ENCODE data around the gene IREB2. TPM values are rescaled to one million over a fixed set of nuclear protein-coding genes. Genes with fewer than 3 reads are reported as not detected.
"Not testable (repeated sequence)": the region's sequence is repeated elsewhere in the genome, so short reads cannot be mapped to it uniquely, and the experiment has no call there.

IREB2 gene
- total RNA-seq, 2 experiments from 2014 or later: 67.0 to 69.6 TPM

GRCh38 chr15:78453447-78453846, 15.4 kb downstream of the IREB2 start:
- POLR2A ChIA-PET: no interaction called here
- CTCF ChIA-PET: no interaction called here

- POLR2A ChIA-PET: no interaction called here
- CTCF ChIA-PET: no interaction called here
Measured at GRCh38 chr15:78454992-78455391, 17.0 kb downstream of the IREB2 start.

- ChIA-PET CTCF (no interaction called here), POLR2A (no interaction called here)
Measured at GRCh38 chr15:78455749-78456148, 17.7 kb downstream of the IREB2 start.

- POLR2A ChIA-PET: no interaction called here
- CTCF ChIA-PET: no interaction called here
Measured at GRCh38 chr15:78456426-78456825, 18.4 kb downstream of the IREB2 start.

GRCh38 chr15:78457101-78457500, 19.1 kb downstream of the IREB2 start:
- POLR2A ChIA-PET: no interaction called here

GRCh38 chr15:78460737-78461136, 22.7 kb downstream of the IREB2 start:
- CTCF ChIA-PET: interaction anchor here (1.2 kb wide), 1 partner anchor 38 kb away, joined by 3 read pairs; no protein-coding TSS in a partner anchor
- POLR2A ChIA-PET: no interaction called here

More at GRCh38 chr15:78457101-78457500, 19.1 kb downstream of the IREB2 start:
- CTCF ChIA-PET: no interaction called here

GRCh38 chr15:78461171-78461888, 23.3 kb downstream of the IREB2 start:
- ChIA-PET CTCF (interaction anchor here (1.2 kb wide), 1 partner anchor 39 kb away, joined by 3 read pairs; no protein-coding TSS in a partner anchor), POLR2A (no interaction called here)

GRCh38 chr15:78469031-78469430, 31.0 kb downstream of the IREB2 start:
- CTCF ChIA-PET: no interaction called here

GRCh38 chr15:78477295-78477694, 39.3 kb downstream of the IREB2 start:
- CTCF ChIA-PET: no interaction called here
- POLR2A ChIA-PET: no interaction called here

More at GRCh38 chr15:78469031-78469430, 31.0 kb downstream of the IREB2 start:
- POLR2A ChIA-PET: no interaction called here

GRCh38 chr15:78479650-78480049, 41.6 kb downstream of the IREB2 start:
- CTCF ChIA-PET: no interaction called here
- POLR2A ChIA-PET: no interaction called here

- ChIA-PET POLR2A (no interaction called here), CTCF (interaction anchor here (0.9 kb wide), 1 partner anchor 12 kb away, joined by 3 read pairs; no protein-coding TSS in a partner anchor)
Measured at GRCh38 chr15:78481917-78482316, 43.9 kb downstream of the IREB2 start.

GRCh38 chr15:78492872-78493271, 54.9 kb downstream of the IREB2 start:
- ChIA-PET POLR2A (no interaction called here), CTCF (no interaction called here)

- POLR2A ChIA-PET: no interaction called here
- CTCF ChIA-PET: interaction anchor here (0.6 kb wide), 1 partner anchor 259 kb away, joined by 3 read pairs; no protein-coding TSS in a partner anchor
Measured at GRCh38 chr15:78501857-78502256, 63.8 kb downstream of the IREB2 start.

- POLR2A ChIA-PET: no interaction called here
- CTCF ChIA-PET: no interaction called here
Measured at GRCh38 chr15:78502641-78503040, 64.6 kb downstream of the IREB2 start.

- ChIA-PET CTCF (interaction anchor here (1.3 kb wide), 1 partner anchor 14 kb away, joined by 4 read pairs; no protein-coding TSS in a partner anchor), POLR2A (interaction anchor here (1.7 kb wide), 1 partner anchor 33 kb away, joined by 8 read pairs; the partner anchor contains the start of gene PSMA4)
Measured at GRCh38 chr15:78506971-78507830, 69.2 kb downstream of the IREB2 start, which contains the start of gene HYKK. Gene HYKK (plus strand): TSS chr15:78507577. CDS start chr15:78513089, 5,512 bp downstream.

- CTCF ChIA-PET: interaction anchor here (1.3 kb wide), 1 partner anchor 13 kb away, joined by 4 read pairs; no protein-coding TSS in a partner anchor
Measured at GRCh38 chr15:78507831-78508160, 69.8 kb downstream of the IREB2 start.

GRCh38 chr15:78508272-78508671, 70.3 kb downstream of the IREB2 start:
- ChIA-PET CTCF (interaction anchor here (1.3 kb wide), 1 partner anchor 13 kb away, joined by 4 read pairs; no protein-coding TSS in a partner anchor), POLR2A (interaction anchor here (1.7 kb wide), 1 partner anchor 32 kb away, joined by 8 read pairs; the partner anchor contains the start of gene PSMA4)

More at GRCh38 chr15:78507831-78508160, 69.8 kb downstream of the IREB2 start:
- POLR2A ChIA-PET: interaction anchor here (1.7 kb wide), 1 partner anchor 33 kb away, joined by 8 read pairs; the partner anchor contains the start of gene PSMA4

GRCh38 chr15:78509726-78510312, 71.8 kb downstream of the IREB2 start:
- CTCF ChIA-PET: interaction anchor here (0.6 kb wide), 1 partner anchor 12 kb away, joined by 3 read pairs; no protein-coding TSS in a partner anchor
- POLR2A ChIA-PET: no interaction called here

GRCh38 chr15:78520035-78520434, 82.0 kb downstream of the IREB2 start:
- POLR2A ChIA-PET: not testable (repeated sequence)

GRCh38 chr15:78524230-78524629, 86.2 kb downstream of the IREB2 start:
- ChIA-PET POLR2A (no interaction called here), CTCF (no interaction called here)

More at GRCh38 chr15:78520035-78520434, 82.0 kb downstream of the IREB2 start:
- CTCF ChIA-PET: not testable (repeated sequence)

All from activated CD8-positive, alpha-beta memory T cell treated with anti-CD3 and anti-CD28 coated beads for 36 hours (primary cell).